Mucosa of rectum (tissue), 2 donors: Measurements from ENCODE around the gene TIGD6.

Source experiments
- H3K27ac ChIP-seq, 2 donors: one replicate each; pipeline ENCODE4 v1.7.0; 2013; ENCODE audit warnings: inconsistent platforms in 2 of 2, low read depth in 2 of 2, low read length in 2 of 2
- H3K27me3 ChIP-seq, 2 donors: one replicate each; pipeline ENCODE4 v1.7.0; 2013; ENCODE audit warnings: low read length in 2 of 2; ENCODE audit not compliant: control insufficient read depth in 2 of 2, insufficient read depth in 2 of 2
- H3K36me3 ChIP-seq, 2 donors: one replicate each; pipeline ENCODE4 v1.7.0; 2013; ENCODE audit warnings: low read length in 2 of 2; ENCODE audit not compliant: control insufficient read depth in 2 of 2, insufficient read depth in 2 of 2
- H3K4me1 ChIP-seq, 2 donors: one replicate each; pipeline ENCODE4 v1.7.0; 2013; ENCODE audit warnings: low read length in 2 of 2, mild to moderate bottlenecking in 1 of 2; ENCODE audit not compliant: control insufficient read depth in 2 of 2, insufficient read depth in 2 of 2
- H3K4me3 ChIP-seq, 2 donors: one replicate each; pipeline ENCODE4 v1.7.0; 2013; ENCODE audit warnings: low read length in 2 of 2
- H3K9ac ChIP-seq, 2 donors: one replicate each; pipeline ENCODE4 v1.7.0; 2013; ENCODE audit warnings: low read length in 2 of 2, low read depth in 1 of 2, mild to moderate bottlenecking in 1 of 2
- H3K9me3 ChIP-seq, 2 donors: one replicate each; pipeline ENCODE4 v1.7.0; 2013; ENCODE audit warnings: low read length in 2 of 2; ENCODE audit not compliant: control insufficient read depth in 2 of 2
- donor health status: healthy.
- donor health status: Normal muscosa, but diverticular disease.

Gene TIGD6

DNA sequence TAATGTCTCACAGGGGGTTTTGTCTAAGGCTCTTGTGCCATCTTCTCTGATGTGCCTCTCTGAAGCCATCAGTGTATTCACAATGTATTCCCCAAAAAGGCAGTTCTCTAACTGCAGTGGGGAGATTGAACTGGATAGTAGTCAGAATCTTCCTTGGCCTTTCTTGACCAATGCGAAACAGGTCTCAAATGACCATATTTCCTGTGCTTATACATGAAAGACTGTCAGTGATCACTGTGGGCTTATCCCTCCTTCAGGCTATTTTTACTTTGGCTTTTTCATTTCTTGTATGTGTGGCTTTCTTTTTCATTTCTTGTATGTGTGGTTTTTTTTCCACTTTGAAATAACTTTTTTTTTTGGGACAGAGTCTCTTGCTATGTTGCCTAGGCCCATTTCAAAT, 19.8 kb upstream of the TIGD6 start:
- Histone ChIP-seq H3K27me3 (no peaks in the 10 kb centered on the region), H3K4me3 (no peak overlapping the region), H3K27ac (no peak overlapping the region), H3K9ac (no peak overlapping the region), H3K4me1 (no peaks in the 10 kb centered on the region), H3K36me3 (peaks cover 64 to 88% of the 10 kb centered on the region in 2 donors), H3K9me3 (no peaks in the 10 kb centered on the region)

DNA sequence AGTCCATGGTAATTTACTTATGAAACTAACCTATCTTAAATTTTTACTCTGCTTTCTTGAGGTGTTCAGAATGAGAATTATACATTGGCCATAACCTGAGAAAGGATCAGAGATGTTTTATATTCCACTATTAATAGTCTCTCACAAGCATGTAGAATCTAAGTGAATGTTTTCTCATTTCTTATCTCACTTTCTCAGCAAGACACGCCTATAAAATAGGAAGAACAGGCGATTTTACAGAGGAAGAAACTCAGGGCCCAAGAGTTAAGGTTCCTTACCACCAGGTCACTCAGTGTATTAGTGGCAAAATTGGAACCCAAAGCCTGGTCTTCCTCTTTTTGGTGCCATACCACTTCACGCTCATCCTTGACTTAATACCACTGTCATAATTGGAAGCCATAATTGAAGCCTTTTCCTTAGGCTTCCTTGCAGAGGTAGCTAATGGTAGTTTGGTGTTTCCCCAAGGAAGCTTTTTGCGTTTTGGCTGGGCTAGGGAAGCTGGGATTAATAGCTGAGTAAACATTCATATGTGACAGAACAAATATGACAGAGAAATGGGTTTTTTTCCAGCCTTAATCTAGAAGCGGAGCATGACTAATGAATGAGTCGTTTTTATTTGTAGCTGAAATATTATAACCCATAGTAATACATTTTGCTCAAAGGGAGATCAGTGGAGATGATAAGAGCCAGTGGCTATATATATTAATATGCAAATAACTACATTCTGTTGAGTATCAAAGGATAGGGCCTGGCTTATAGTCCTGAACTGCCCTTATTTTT, 17.0 kb upstream of the TIGD6 start:
- H3K36me3 ChIP-seq = peaks cover 63 to 85% of the 10 kb centered on the region in 2 donors
- no peaks in the 10 kb centered on the region for H3K27me3 ChIP-seq
- H3K9ac ChIP-seq = no peak overlapping the region
- no peak overlapping the region for H3K4me3 ChIP-seq
- no peaks in the 10 kb centered on the region for H3K9me3 ChIP-seq
- no peak overlapping the region for H3K27ac ChIP-seq
- H3K4me1 ChIP-seq = peaks cover 4 to 5% of the 10 kb centered on the region in 2 donors

DNA sequence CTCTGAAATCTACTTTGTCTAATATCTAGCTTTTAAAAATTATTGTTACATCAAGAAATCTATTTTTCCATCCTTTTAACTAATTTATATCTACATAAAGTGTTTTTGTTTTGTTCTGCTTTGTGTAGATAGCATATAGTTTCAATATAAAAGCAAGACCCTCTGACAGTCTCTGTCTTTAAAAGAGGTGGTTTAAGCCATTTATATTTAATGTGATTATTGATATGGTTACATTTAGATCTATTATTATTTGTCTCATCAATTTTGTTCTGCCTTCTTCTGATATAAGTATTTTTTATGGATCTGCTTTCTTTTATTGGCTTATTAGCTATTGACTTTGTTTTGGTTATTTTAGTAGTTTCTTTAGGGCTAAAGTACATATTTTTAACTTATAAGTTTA, 16.1 kb upstream of the TIGD6 start:
- Histone ChIP-seq H3K9ac (no peak overlapping the region), H3K9me3 (no peaks in the 10 kb centered on the region), H3K36me3 (peaks cover 60 to 85% of the 10 kb centered on the region in 2 donors), H3K27me3 (no peaks in the 10 kb centered on the region), H3K4me1 (peaks cover 4 to 5% of the 10 kb centered on the region in 2 donors), H3K27ac (no peak overlapping the region), H3K4me3 (no peak overlapping the region)

DNA sequence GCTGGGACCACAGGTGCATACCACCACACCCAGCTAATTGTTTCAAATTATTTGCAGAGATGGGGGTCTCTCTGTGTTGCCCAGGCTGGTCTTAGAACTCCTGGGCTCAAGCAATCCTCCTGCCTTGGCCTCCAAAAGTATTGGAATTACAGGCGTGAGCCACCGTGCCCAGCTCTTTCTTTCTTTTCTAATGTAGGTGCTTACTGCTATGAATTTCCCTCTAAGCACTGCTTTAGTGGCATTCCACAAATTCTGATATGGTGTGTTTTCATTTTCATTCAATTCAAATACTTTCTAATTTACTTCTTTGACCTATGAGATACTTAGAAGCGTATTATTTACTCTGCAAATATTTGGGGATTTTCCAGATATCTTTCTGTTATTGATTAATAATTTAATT, 15.0 kb upstream of the TIGD6 start:
- peaks cover 4 to 5% of the 10 kb centered on the region in 2 donors for H3K4me1 ChIP-seq
- H3K27me3 ChIP-seq = no peaks in the 10 kb centered on the region
- H3K36me3 ChIP-seq = peaks cover 64 to 83% of the 10 kb centered on the region in 2 donors
- H3K27ac ChIP-seq = no peak overlapping the region
- no peak overlapping the region for H3K4me3 ChIP-seq
- no peaks in the 10 kb centered on the region for H3K9me3 ChIP-seq
- H3K9ac ChIP-seq = no peak overlapping the region

DNA sequence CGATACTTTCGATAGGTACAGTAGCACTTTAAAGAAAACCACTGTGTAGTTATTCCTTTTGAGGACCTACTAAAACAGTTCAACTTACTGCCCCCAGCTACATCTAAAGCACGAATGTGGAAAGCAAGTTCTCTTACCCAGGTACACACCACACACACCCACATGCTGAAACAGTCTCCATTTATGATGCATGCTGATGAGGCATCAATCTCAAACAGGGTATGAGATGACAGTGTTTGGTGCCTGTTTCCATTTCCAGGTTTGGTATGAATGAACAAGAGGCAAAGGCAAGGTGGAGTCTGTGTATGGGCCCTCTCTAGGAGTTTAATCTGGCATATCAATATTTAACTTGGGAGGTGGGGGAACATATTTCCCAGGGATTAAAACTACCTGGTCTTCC, 14.0 kb upstream of the TIGD6 start:
- Histone ChIP-seq H3K27ac (no peak overlapping the region), H3K4me1 (peaks cover 4 to 5% of the 10 kb centered on the region in 2 donors), H3K27me3 (no peaks in the 10 kb centered on the region), H3K36me3 (peaks cover 60 to 83% of the 10 kb centered on the region in 2 donors), H3K4me3 (no peak overlapping the region), H3K9me3 (no peaks in the 10 kb centered on the region), H3K9ac (no peak overlapping the region)

DNA sequence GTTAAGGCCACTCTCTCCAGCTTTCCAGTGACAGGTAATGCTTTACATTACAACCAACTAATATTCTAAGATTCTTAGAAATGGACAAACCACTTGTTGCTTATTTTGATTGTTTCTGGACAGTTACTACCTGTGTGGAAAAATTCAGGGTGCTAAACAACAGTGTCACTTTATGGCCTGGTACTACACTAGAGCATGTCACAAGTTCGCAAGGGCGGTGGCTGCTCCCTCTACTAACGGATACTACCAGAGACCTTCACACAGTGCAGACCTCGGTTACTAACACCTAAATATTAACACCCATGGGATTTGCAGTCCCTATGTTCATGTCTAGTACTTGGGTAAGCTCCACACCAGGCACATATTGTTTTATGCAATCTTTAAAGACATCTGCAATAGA, 13.5 kb upstream of the TIGD6 start:
- H3K27ac ChIP-seq = no peak overlapping the region
- no peak overlapping the region for H3K4me3 ChIP-seq
- H3K27me3 ChIP-seq = no peaks in the 10 kb centered on the region
- H3K36me3 ChIP-seq = peaks cover 55 to 84% of the 10 kb centered on the region in 2 donors
- H3K4me1 ChIP-seq = peaks cover 4 to 5% of the 10 kb centered on the region in 2 donors
- H3K9me3 ChIP-seq = no peaks in the 10 kb centered on the region
- H3K9ac ChIP-seq = no peak overlapping the region

DNA sequence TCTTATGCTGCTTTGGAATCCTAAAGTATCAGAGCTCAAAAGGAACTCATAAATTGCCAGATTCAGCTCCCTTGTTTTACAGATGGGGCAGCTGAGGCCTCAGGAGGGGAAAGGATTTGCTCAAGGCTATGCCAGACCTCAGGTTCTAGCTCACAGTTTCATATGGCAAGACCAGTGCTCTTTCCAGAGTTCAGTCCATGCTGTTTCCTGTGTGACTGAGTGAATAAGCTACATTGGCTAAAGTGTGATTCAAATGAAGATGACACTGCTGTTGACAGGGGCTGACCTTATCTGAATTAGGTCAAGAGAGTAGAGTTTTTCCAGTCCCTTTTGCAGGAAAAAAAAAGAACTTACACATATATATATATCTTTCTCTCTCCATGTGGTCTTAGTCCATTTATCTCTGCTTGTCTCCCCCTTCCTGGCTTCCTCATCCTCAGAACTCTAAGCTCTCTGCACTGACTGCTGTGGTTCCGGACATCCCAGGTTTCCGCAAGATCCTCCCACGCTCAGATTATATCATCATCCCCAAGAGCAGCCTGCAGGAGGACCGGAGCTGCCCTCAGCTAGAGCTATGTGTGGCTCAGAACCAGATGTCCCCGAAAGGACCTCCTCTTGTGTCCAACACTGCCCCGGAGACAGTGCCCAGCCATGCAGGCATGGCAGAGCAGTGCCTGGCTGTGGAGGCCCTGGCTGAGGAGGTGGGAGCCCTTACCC, 9.4 kb upstream of the TIGD6 start:
- Histone ChIP-seq H3K4me1 (peaks cover 4 to 5% of the 10 kb centered on the region in 2 donors), H3K27me3 (no peaks in the 10 kb centered on the region), H3K4me3 (no peak overlapping the region), H3K36me3 (peaks cover 52 to 69% of the 10 kb centered on the region in 2 donors), H3K9me3 (no peaks in the 10 kb centered on the region), H3K27ac (no peak overlapping the region), H3K9ac (no peak overlapping the region)

DNA sequence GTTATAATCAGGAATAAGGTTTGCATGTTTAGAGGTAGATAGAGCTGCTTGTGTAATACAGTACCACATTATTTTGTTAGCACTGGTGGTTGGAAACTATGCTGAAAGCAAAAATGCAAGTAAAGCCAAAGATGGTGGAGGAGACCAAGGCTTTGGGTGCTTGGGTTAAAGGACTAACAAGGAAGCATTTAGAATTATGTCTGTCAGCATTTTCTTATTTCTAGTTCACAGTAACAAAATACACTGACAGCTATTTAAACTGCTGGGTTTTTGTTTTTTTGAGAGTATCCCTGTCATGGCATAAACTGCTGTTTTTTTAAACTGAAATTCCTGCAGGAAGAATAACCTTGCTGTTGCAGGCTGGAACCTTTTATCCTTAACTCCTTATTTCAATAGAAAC, 6.6 kb upstream of the TIGD6 start:
- Histone ChIP-seq H3K27ac (no peak overlapping the region), H3K9me3 (no peaks in the 10 kb centered on the region)

DNA sequence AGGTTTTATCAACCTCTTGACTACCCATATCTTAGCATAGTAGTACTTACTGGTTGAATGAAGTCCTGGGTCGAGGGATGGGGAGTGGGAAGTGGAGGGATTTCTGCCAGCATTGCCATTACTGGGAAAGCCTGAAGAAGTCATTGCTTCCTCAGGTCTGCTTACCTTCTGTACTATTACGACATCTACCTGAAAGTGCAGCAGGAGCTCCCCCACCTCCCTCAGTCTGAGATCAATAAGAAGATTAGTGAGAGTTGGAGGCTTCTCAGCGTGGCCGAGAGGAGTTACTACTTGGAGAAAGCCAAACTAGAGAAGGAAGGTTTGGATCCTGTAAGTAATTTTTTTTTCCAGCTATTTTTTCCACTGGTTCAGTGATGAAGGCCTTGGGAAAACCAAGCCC, 5.9 kb upstream of the TIGD6 start:
- H3K9me3 ChIP-seq = no peaks in the 10 kb centered on the region
- H3K27me3 ChIP-seq = no peaks in the 10 kb centered on the region
- no peak overlapping the region for H3K9ac ChIP-seq
- H3K4me1 ChIP-seq = peaks cover 7 to 9% of the 10 kb centered on the region in 2 donors
- H3K36me3 ChIP-seq = peaks cover 36 to 45% of the 10 kb centered on the region in 2 donors
- H3K27ac ChIP-seq = no peak overlapping the region
- H3K4me3 ChIP-seq = no peak overlapping the region

More for the DNA sequence above, 6.6 kb upstream of the TIGD6 start:
- H3K4me3 ChIP-seq = no peak overlapping the region
- H3K36me3 ChIP-seq = peaks cover 37 to 49% of the 10 kb centered on the region in 2 donors
- peaks cover 2% of the 10 kb centered on the region in 2 donors for H3K4me1 ChIP-seq
- no peaks in the 10 kb centered on the region for H3K27me3 ChIP-seq
- H3K9ac ChIP-seq = no peak overlapping the region
